Measurements from ENCODE around the gene COG1. TPM values are rescaled to one million over a fixed set of nuclear protein-coding genes. Genes with fewer than 3 reads are reported as not detected.

Gene COG1
- total and polyA plus RNA-seq, 2 of the 8 experiments (the other 6 are each of a cell fraction or from before 2014, with no cell fraction given): 11.0 to 19.5 TPM

DNA sequence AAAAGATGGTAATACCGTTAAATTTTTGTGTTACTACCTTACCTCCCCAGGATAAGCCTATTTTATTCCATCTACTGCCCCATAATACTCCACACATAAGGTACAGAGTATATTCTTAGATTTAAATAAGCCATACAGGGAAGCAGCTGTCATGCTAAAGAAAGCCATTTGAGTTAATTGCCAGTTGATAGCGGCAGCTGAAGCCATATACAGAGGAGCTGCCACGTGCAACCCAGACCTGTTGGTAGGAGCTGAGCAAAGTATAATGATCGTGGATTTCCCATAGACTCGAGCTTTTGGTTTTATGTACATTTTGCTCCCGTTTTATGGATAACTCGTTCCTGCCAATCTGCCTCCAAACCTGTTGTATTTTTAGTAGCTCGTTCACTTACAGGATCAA, 56.8 kb downstream of the COG1 start:
- no peaks in the 10 kb centered on the region for H3K23me2 ChIP-seq (ENCODE audit: low read depth, low read length)
- H3K23ac ChIP-seq (ENCODE audit: insufficient read length): no peak overlapping the region
- H2AFZ ChIP-seq (ENCODE audit: low read length): no peak overlapping the region
- H3K4me2 ChIP-seq (ENCODE audit: insufficient read depth in 1 of 2, low read depth in 2 of 2, low read length in 2 of 2): no peak overlapping the region
- no peak overlapping the region for H2BK5ac ChIP-seq (ENCODE audit: low read depth, low read length)
- H3K36me3 ChIP-seq (ENCODE audit: control insufficient read depth in 2 of 4, insufficient read depth in 4 of 4, low read length in 3 of 4): peaks cover 2 to 12% (median 7%) of the 10 kb centered on the region in 4 experiments; a peak in 6 of 8 replicates
- H2AK5ac ChIP-seq (ENCODE audit: low read depth, low read length): no peak overlapping the region
- H4K5ac ChIP-seq (ENCODE audit: insufficient read length, low read depth, low read length): no peak overlapping the region
- H3K14ac ChIP-seq (ENCODE audit: insufficient read length): no peak overlapping the region
- no peaks in the 10 kb centered on the region for H3K79me1 ChIP-seq (ENCODE audit: low read depth, low read length)
- H3K27me3 ChIP-seq (replicated peaks in 1 of 4; ENCODE audit: control insufficient read depth in 3 of 4, extremely low read depth in 1 of 4, insufficient read depth in 3 of 4, low read length in 3 of 4): no peaks in the 10 kb centered on the region
- H3K9ac ChIP-seq (replicated peaks in 1 of 4; ENCODE audit: extremely low read depth in 1 of 4, low read depth in 3 of 4, low read length in 3 of 4): no peak overlapping the region
- H3K4ac ChIP-seq (replicated peaks; ENCODE audit: insufficient read length, low read depth, low read length): no peak overlapping the region
- peaks cover 0 to 4% (median 2%) of the 10 kb centered on the region in 4 experiments; a peak in 2 of 7 replicates for H3K4me1 ChIP-seq (replicated peaks in 1 of 4; ENCODE audit: control insufficient read depth in 3 of 4, insufficient read depth in 4 of 4, low read length in 3 of 4)
- no peak overlapping the region for H2BK120ac ChIP-seq (replicated peaks; ENCODE audit: low read depth, low read length)
- ChIA-PET CTCF (ENCODE audit: partially characterized antibody) (interaction anchor here (0.6 to 19.7 kb wide), 10 partner anchors 10 to 523 kb away, joined by 3 to 439 read pairs (median 4); a partner anchor contains a TSS), POLR2A (ENCODE audit: partially characterized antibody) (interaction anchor here (0.7 to 2.7 kb wide), 3 partner anchors 17 to 61 kb away, joined by 3 to 6 read pairs (median 6); partner anchors contain the start of gene CDC42EP4)
- no peaks in the 10 kb centered on the region for H4K20me1 ChIP-seq (replicated peaks in 1 of 2; ENCODE audit: control insufficient read depth in 1 of 2, insufficient read depth in 2 of 2, low read length in 2 of 2)
- no peaks in the 10 kb centered on the region for H3K79me2 ChIP-seq (ENCODE audit: control insufficient read depth in 1 of 2, insufficient read depth in 2 of 2, low read length in 2 of 2)
- no peak overlapping the region for H3K56ac ChIP-seq (replicated peaks; ENCODE audit: insufficient read length, low read depth, low read length)
- TF ChIP-seq JUN (IDR thresholded peaks at IDR 0.05; ENCODE audit: low read depth, low read length) (no peak), EZH2 (IDR thresholded peaks at IDR 0.05; ENCODE audit: low read depth, low read length, severe bottlenecking) (no peak), BRCA1 (IDR thresholded peaks at IDR 0.05; ENCODE audit: low read depth, low read length) (no peak), SUZ12 (IDR thresholded peaks at IDR 0.05; ENCODE audit: low read length) (no peak), KDM5A (IDR thresholded peaks at IDR 0.05; ENCODE audit: low read length) (no peak), SP4 (IDR thresholded peaks at IDR 0.05; ENCODE audit: low read length) (no peak), GTF2F1 (IDR thresholded peaks at IDR 0.05; ENCODE audit: borderline replicate concordance, low read depth, low read length) (no peak), POLR2A (IDR thresholded peaks at IDR 0.05; ENCODE audit: control extremely low read depth in 1 of 2, low read depth in 2 of 2, low read length in 2 of 2) (no peak), KDM4A (IDR thresholded peaks at IDR 0.05; ENCODE audit: low read depth, low read length, severe bottlenecking) (no peak), TBP (IDR thresholded peaks at IDR 0.05; ENCODE audit: low read depth, low read length) (no peak)
- TF ChIP-seq, protein P1, sequence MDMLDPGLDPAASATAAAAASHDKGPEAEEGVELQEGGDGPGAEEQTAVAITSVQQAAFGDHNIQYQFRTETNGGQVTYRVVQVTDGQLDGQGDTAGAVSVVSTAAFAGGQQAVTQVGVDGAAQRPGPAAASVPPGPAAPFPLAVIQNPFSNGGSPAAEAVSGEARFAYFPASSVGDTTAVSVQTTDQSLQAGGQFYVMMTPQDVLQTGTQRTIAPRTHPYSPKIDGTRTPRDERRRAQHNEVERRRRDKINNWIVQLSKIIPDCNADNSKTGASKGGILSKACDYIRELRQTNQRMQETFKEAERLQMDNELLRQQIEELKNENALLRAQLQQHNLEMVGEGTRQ (IDR thresholded peaks at IDR 0.05; ENCODE audit: low read length): no peak
- TF ChIP-seq, protein P2, sequence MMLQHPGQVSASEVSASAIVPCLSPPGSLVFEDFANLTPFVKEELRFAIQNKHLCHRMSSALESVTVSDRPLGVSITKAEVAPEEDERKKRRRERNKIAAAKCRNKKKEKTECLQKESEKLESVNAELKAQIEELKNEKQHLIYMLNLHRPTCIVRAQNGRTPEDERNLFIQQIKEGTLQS (IDR thresholded peaks at IDR 0.05; ENCODE audit: insufficient read depth, low read depth, low read length): no peak
- no peak overlapping the region for H2BK12ac ChIP-seq (ENCODE audit: low read depth, low read length)
- H3K4me3 ChIP-seq (ENCODE audit: extremely low read depth in 1 of 4, insufficient read depth in 2 of 4, low read depth in 3 of 4, low read length in 4 of 4): no peak overlapping the region
- no peak overlapping the region for H4K91ac ChIP-seq (replicated peaks; ENCODE audit: insufficient read length, low read length)
- no peak overlapping the region for H2BK15ac ChIP-seq (ENCODE audit: low read length)
- no peak overlapping the region for H3K18ac ChIP-seq (ENCODE audit: extremely low read depth, low read length)
- no peak for FAIRE-seq
- no peak overlapping the region for H2BK20ac ChIP-seq (ENCODE audit: low read length)
- H3K27ac ChIP-seq (ENCODE audit: low read depth, low read length): no peak overlapping the region
- 88% methylated on average over 8 of the region's 8 CpGs; no CpG with 5 or more reads in 1 of the 2 experiments for WGBS, 2 experiments (ENCODE audit: extremely low coverage in 1 of 2, insufficient coverage in 1 of 2, insufficient read length in 1 of 2, insufficient replicate concordance in 2 of 2, low coverage in 1 of 2, low lambda C conversion rate in 2 of 2, missing lambda C conversion rate in 1 of 2)
- H3K9me3 ChIP-seq (ENCODE audit: insufficient read depth in 2 of 2, low read depth in 1 of 2, low read length in 1 of 2): no peaks in the 10 kb centered on the region
- no peak for DNase-seq (ENCODE audit: low read depth in 1 of 2, low spot score in 2 of 2)
- no peak overlapping the region for H4K8ac ChIP-seq (ENCODE audit: extremely low read depth, insufficient read depth, low read length)
